Stimulated activated CD8-positive, alpha-beta memory T cell treated with anti-CD3 and anti-CD28 coated beads, Interleukin-12 subunit alpha, Interleukin-12 subunit beta, amount 100 ng/mL, for 4 hours (primary cell): ENCODE data around the gene PIK3IP1.
"Not testable (repeated sequence)": the region's sequence is repeated elsewhere in the genome, so short reads cannot be mapped to it uniquely, and the experiment has no call there.

Experiments
- DNase-seq: peaks from one replicate; pipeline ENCODE4 v3.0.0-alpha.2; 2020; ENCODE audit warnings: low read depth

Gene PIK3IP1

DNA sequence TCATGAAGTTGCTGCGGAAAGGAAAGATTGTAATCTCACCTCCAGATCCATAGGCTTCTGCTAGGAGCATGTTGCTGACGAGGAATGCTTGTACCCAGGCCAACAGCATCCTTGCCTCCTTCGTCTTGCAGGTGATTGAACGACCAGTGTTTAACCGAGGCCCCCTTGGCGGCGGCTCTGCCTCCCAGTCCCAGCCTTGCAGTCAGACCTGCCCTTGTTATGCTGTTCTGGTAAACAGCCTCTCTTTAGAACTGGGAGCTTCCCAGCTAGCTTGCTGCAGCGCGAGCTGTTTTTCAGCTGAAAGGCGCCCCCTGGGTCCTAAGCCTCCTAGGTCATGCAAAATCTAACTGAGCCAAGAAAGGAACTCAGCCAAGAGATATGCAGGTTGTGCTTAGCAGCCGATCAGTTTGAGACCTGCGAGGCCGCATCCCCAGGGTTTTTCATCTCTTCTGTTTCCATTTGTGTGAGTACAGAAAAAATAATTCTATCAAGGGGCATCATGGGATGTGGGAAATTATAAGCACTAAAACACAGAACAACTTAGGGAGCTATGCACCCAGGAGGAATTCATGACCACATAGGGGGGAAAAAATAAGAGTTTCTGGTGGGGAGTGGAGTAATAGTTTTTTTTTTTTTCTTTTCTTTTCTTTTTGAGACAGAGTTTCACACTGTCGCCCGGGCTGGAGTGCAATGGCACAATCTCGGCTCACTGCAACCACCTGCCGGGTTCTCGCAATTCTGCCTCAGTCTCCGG lies at the start of gene PIK3IP1:
TSS of gene PIK3IP1 (minus strand) at position 253 of the 754 bp plus-strand sequence. CDS start at position 109, 144 bp downstream.
- DNase-seq = peak; percentile 70

- DNase-seq = no peak
Observed at GRCh38 chr22:31341386-31342088, 49.2 kb upstream of the PIK3IP1 start.

DNA sequence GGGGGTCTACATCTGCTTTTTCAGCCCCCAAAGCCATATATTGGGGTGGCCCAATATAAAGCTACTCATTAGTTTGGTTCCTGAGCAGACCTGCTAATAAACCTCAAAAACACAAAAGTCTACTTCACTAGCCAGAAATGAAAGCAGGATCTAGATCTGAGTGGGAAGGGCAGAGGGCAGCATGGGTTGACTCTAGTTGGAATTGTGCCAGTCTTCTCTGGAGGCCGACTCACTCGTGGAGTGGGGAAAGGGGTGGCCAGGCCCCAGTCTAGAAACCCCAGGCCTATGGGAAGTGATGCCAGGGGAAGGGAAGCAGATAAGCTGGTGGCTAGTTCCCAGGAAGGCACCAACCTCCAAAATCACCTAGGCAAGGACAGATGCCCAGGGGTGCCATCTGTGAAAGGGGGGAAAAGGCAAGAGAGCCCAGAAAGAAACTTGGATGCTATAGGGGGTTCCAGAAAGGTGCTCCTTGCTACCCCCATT lies 48.5 kb upstream of the PIK3IP1 start:
- DNase-seq = no peak

DNA sequence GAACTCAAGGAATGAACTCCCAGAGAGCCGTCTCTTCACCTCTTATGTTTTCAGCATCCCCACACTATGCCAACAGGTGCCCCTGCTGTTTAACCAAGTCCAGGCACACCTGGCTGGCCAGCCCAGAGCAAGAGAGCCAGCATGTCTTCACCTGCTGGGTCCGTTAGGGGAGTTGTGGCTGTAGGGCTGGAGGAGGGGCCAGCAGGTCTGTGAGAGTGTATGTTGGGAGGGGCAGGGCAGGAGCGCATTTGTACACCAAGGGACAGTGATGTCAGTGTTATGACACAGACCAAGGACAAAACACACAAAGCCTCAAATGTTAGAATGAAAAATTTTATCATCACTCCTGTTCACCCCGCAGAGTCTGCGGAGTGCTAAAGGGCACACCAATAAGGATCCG lies 48.1 kb upstream of the PIK3IP1 start:
- no peak for DNase-seq

- no peak for DNase-seq
Observed at GRCh38 chr22:31339148-31339832, 47.0 kb upstream of the PIK3IP1 start.

GRCh38 chr22:31337178-31337577 lies 44.9 kb upstream of the PIK3IP1 start:
- no peak for DNase-seq

DNA sequence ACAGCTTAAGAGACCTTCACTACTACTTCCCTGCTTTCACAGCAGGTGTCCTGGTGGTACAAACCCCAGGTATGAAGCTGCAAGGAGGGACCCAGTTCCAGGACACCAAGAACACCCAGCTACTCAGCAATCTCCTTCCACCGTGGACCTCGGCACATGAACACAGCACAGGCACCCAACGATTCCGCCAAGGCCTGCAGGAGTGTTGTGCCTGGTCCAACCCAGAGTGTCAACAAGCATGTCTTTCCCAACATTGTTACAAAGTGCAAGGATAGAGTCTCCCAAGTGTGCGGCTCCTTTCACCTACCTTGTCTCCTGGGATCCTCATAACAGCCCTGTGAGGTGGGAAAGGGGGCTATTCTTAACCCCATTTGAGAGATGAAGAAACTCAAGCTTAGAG lies 42.0 kb upstream of the PIK3IP1 start:
- no peak for DNase-seq

DNA sequence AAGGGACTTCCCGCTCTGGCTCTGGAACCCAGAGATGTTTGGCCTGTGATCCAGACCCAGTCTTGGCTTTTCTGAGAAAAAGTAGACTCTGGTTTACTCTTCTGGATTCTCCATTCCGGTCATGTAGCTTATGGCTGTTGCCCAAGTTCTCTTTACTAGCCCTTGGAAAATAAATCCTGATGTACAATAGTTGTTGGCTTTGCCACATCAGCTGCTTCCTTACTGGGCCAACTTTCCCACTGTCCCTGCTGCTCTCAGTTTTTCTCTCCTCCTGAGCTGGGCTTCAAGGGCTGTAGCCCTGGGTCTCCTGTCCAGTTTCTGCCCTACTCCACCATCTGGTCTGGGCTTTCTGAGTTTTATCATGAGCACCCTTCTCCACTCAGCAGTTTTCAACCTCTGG lies 41.4 kb upstream of the PIK3IP1 start:
- DNase-seq = no peak

GRCh38 chr22:31332886-31333285 lies 40.6 kb upstream of the PIK3IP1 start:
- no peak for DNase-seq

DNA sequence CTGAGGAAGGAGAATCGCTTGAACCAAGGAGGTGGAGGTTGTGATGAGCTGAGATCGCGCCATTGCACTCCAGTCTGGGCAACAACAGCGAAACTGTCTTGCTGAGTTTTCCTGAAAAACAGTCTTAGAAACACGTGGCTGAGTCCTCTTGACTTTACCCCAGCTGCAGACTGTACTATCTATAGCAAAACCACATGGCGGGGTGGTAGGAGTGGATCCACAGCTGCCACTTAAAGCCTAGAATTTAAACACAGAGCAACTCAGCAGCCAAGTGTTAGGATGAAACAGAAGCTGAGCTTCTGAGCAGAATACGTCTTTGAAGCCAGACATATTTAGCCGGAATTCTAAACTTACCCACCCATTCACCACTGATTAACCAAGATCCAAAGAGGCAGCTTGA lies 39.7 kb upstream of the PIK3IP1 start:
- no peak for DNase-seq

- DNase-seq = no peak
Observed at GRCh38 chr22:31329453-31330215, 37.3 kb upstream of the PIK3IP1 start.

DNA sequence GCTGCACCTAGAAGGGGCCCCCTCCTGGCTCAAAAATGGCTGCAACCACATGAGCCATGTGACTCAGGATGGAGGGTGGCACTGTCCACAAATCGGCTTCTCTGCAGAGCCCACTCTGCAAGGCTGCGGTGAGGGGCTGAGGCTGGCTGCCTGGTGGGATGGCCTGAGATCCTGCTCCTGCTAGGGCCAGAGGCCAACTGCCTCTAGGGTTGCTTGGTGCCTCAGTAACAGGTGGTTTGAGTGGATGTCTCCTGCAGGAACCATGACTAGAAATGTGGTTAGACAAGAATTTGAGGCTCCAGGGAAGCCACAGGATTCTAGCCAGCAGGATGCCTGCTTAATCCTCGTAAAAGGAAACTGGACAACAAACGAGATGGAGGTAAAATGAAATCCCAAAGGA lies 36.7 kb upstream of the PIK3IP1 start:
- DNase-seq = no peak

DNA sequence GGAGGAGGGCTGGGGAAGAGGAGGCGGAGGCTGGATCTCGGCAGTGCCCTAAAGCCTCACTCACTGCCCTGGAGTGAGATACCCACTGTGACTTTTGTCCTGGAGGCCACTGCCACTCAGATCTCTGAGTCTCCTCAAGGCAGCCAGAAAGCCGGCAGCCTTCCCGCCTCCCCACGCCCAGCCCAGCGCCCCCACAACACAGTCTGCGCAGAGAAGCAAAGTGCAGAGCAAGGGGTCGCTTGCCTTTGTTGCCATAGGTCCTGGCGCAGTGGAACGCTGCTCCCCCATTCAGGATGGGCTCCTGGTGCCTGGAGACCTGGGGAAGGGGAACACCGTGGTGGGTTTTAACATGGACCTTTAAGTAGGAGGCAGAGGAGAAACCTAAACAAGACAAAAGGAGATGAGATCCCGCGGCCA lies 36.3 kb upstream of the PIK3IP1 start:
- DNase-seq = no peak

DNA sequence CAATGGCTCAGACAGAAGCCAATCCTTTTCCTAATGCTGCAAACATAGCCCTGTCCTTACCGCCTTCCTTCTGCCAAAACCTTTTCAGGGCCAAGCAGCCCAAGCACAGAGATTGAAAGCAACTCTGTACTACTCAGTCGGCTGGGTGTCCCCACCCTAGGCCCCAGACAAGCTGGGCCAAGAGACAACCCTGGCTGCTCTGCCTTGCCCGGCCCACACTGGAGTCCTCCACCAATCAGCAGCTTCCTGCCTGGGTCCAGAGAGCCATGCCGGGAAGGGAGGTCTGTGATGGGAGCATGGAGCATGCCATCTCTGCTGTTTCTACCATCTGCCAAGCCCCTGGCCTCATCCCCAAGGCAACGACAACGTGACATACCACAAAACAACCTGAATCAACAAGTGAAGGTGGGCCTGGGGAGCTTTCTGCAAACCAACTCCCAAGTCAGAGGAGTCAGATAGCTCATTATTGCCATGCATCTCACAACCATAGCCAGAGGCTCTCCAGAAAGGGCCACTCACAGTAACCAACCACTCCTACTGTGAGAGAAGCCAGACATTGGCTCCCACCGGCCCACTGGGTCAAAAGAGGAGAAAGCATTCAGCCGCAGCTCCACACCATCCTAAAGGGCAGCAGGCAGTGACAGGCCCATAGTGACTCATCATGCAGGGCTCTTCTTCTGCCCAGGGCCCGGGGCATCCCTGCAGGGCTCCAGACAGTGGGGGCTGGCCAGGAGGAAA lies 35.7 kb upstream of the PIK3IP1 start:
- DNase-seq = no peak

DNA sequence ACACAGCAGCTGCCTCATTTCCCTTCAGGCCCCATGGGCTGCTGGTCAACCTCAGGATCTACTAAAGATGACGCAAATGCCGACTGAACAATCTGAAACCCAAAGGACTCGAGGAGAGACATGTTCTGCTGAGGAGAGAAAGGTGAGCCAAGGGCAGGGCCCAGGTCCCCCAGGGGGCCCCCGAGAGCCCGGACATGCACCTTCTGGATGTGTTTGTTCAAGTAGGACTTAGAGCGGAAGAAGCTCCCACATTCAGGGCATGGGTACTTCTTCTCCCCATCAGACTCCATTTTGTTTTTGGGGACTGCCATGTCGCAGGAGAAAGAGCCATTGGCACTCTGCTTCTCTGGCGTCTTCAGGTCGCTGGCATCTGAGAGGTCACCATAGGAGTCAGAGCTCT lies 34.6 kb upstream of the PIK3IP1 start:
- DNase-seq = no peak

GRCh38 chr22:31323578-31324550 lies 31.6 kb upstream of the PIK3IP1 start:
- no peak for DNase-seq

GRCh38 chr22:31321421-31321820 lies 29.1 kb upstream of the PIK3IP1 start:
- no peak for DNase-seq

- DNase-seq = not testable (repeated sequence)
Observed at GRCh38 chr22:31314220-31314619, 21.9 kb upstream of the PIK3IP1 start.

- no peak for DNase-seq
Observed at GRCh38 chr22:31313366-31314147, 21.3 kb upstream of the PIK3IP1 start.
